Hepatocyte (in vitro differentiated cells): ENCODE results near the gene DDX11. TPM values are rescaled to one million over a fixed set of nuclear protein-coding genes. Genes with fewer than 3 reads are reported as not detected.

Experiments used
- DNase-seq: peaks from one replicate; pipeline ENCODE4 v3.0.0-alpha.2; 2016; ENCODE audit warnings: low spot score
- H2AFZ ChIP-seq: fragments of 200-600 bp; sonication (generic); 2 replicates; pipeline ENCODE4 v1.6.0; 2016; ENCODE audit warnings: antibody characterized with exemption, mild to moderate bottlenecking
- H3K27ac ChIP-seq: fragments of 200-600 bp; sonication (generic); 2 replicates; pipeline ENCODE4 v1.5.1; 2016; ENCODE audit warnings: mild to moderate bottlenecking
- H3K27me3 ChIP-seq: fragments of 200-600 bp; sonication (generic); 2 replicates; pipeline ENCODE4 v1.6.1; 2016
- H3K36me3 ChIP-seq: fragments of 200-600 bp; sonication (generic); replicated peaks from 2 replicates; pipeline ENCODE4 v1.5.1; 2016; ENCODE audit warnings: low read depth; ENCODE audit not compliant: insufficient read depth
- H3K4me1 ChIP-seq: fragments of 200-600 bp; sonication (generic); 2 replicates; pipeline ENCODE4 v1.5.1; 2016; ENCODE audit warnings: mild to moderate bottlenecking, moderate library complexity; ENCODE audit not compliant: insufficient read depth
- H3K4me2 ChIP-seq: fragments of 200-600 bp; sonication (generic); 2 replicates; pipeline ENCODE4 v1.6.0; 2016
- H3K4me3 ChIP-seq: fragments of 200-600 bp; sonication (generic); 2 replicates; pipeline ENCODE4 v1.5.1; 2016; ENCODE audit warnings: mild to moderate bottlenecking
- H3K79me2 ChIP-seq: fragments of 200-600 bp; sonication (generic); 2 replicates; pipeline ENCODE4 v1.6.0; 2017; ENCODE audit warnings: mild to moderate bottlenecking
- H3K9me2 ChIP-seq: fragments of 200-600 bp; sonication (generic); replicated peaks from 2 replicates; pipeline ENCODE4 v1.6.0; 2017; ENCODE audit warnings: mild to moderate bottlenecking; ENCODE audit not compliant: insufficient read depth
- H3K9me3 ChIP-seq: fragments of 200-600 bp; sonication (generic); 2 replicates; pipeline ENCODE4 v1.5.1; 2016; ENCODE audit warnings: low read depth, mild to moderate bottlenecking
- H4K20me1 ChIP-seq: fragments of 200-600 bp; sonication (generic); 2 replicates; pipeline ENCODE4 v1.6.0; 2016; ENCODE audit warnings: mild to moderate bottlenecking; ENCODE audit not compliant: insufficient read depth, poor library complexity, severe bottlenecking
- EZH2 ChIP-seq: fragments of 200-600 bp; sonication (generic); IDR thresholded peaks from 2 replicates; pipeline ENCODE4 v1.6.1; 2016; ENCODE audit warnings: antibody characterized with exemption, mild to moderate bottlenecking, borderline replicate concordance
- EZH2phosphoT487 ChIP-seq: fragments of 200-600 bp; sonication (generic); IDR thresholded peaks from one replicate; pipeline ENCODE4 v1.6.1; 2018; ENCODE audit warnings: antibody characterized with exemption, mild to moderate bottlenecking, low read depth, moderate library complexity; ENCODE audit not compliant: unreplicated experiment, severe bottlenecking
- WGBS: methylation state at CpG from one replicate; pipeline ENCODE4 v1.1.6; 2016; ENCODE audit warnings: low lambda C conversion rate; ENCODE audit errors: missing lambda C conversion rate; 5-methylcytosine and 5-hydroxymethylcytosine counted together
- polyA plus RNA-seq: library from polyadenylated mRNA; unstranded; fragments of >200 nt; fragmentation: Nextera tagmentation; extraction: Ambion mirVana; gene quantifications from 2 replicates; pipeline ENCODE4 v1.2.1, GENCODE V29; 2016
- total RNA-seq: library from RNA; depleted of rRNA; stranded (reverse); fragments of >200 nt; gene quantifications from 2 replicates; pipeline ENCODE4 v1.2.3, GENCODE V29; 2014
- TF ChIP-seq, protein P1 (sequence below): fragments of 200-600 bp; sonication (generic); IDR thresholded peaks from 2 replicates; pipeline ENCODE4 v1.5.1; 2016; ENCODE audit warnings: antibody characterized with exemption, mild to moderate bottlenecking; ENCODE audit not compliant: poor library complexity

DDX11 gene
- total and polyA plus RNA-seq, 2 experiments from 2014 or later = 24.8 to 29.7 TPM

DNA sequence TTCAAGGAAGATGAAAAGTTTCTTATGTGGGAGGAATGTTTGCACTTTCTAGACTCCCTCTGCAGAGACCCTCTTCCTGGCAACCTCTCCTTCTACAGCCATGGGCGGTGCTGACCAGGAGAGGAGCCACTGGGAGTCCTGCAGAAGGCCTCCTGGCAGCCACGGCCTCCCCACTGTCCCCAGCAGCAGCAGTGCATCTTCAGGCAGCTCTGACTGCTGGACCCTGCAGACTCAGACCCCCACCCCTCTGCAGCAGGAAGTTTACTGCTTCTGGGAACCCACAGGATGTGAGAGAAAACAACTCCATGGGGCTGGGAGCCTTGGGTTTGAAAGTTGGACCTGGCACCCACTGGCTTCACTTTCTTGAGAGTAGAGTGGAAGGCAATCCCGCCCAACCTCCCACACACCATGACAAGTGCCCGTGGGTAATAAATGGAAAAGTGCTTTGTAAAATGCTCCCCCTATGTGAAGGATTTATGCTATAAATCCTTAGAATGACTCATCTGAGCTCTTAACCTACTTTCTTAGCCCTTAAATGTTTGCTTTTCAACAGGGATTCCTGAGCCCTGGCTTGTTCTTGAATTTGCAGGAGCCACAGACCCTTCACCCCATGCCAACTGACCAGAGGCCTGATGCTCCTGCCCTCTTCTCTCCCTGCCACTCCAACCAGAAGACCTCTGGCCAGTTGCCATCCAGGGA lies 37.5 kb upstream of the DDX11 start:
- Histone ChIP-seq H2AFZ (no peak overlapping the region), H3K36me3 (no peaks in the 10 kb centered on the region), H3K79me2 (no peaks in the 10 kb centered on the region), H3K9me2 (no peaks in the 10 kb centered on the region), H3K27me3 (no peaks in the 10 kb centered on the region), H3K4me1 (peaks cover 3% of the 10 kb centered on the region), H3K4me2 (no peak overlapping the region), H3K4me3 (no peak overlapping the region), H3K9me3 (no peaks in the 10 kb centered on the region), H4K20me1 (no peaks in the 10 kb centered on the region), H3K27ac (no peak overlapping the region)
- TF ChIP-seq, protein P1, sequence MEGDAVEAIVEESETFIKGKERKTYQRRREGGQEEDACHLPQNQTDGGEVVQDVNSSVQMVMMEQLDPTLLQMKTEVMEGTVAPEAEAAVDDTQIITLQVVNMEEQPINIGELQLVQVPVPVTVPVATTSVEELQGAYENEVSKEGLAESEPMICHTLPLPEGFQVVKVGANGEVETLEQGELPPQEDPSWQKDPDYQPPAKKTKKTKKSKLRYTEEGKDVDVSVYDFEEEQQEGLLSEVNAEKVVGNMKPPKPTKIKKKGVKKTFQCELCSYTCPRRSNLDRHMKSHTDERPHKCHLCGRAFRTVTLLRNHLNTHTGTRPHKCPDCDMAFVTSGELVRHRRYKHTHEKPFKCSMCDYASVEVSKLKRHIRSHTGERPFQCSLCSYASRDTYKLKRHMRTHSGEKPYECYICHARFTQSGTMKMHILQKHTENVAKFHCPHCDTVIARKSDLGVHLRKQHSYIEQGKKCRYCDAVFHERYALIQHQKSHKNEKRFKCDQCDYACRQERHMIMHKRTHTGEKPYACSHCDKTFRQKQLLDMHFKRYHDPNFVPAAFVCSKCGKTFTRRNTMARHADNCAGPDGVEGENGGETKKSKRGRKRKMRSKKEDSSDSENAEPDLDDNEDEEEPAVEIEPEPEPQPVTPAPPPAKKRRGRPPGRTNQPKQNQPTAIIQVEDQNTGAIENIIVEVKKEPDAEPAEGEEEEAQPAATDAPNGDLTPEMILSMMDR = no peak
- no peak for TF ChIP-seq EZH2phosphoT487
- TF ChIP-seq EZH2 = no peak
- WGBS = 63% methylated on average over 4 of the region's 4 CpGs
- DNase-seq = no peak

DNA sequence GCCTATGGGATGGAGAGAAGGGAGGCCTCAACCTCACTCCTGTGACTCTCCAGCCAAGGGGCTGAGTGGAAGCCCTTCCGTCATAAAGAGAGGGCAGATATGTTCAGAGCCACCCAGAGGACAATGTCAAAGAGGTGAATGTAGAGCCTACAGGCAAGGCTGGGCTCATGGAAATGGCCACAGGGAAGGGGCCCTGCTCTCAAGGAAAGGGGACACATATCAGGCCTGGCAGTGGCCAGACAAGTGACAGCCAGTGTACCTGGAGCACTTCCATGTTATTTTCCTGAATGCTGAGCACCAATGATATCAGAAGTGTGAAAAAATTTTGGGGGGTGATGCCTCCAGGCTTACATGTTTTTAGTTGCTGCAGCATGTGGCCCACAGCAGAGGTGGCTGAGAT lies 36.6 kb upstream of the DDX11 start:
- Histone ChIP-seq H3K9me3 (no peaks in the 10 kb centered on the region), H4K20me1 (no peaks in the 10 kb centered on the region), H3K4me3 (no peak overlapping the region), H3K79me2 (no peaks in the 10 kb centered on the region), H3K27ac (no peak overlapping the region), H3K4me1 (peaks cover 3% of the 10 kb centered on the region), H3K4me2 (no peak overlapping the region), H2AFZ (no peak overlapping the region), H3K36me3 (no peaks in the 10 kb centered on the region), H3K27me3 (no peaks in the 10 kb centered on the region), H3K9me2 (no peaks in the 10 kb centered on the region)
- TF ChIP-seq EZH2phosphoT487 (no peak), EZH2 (no peak)
- TF ChIP-seq, protein P1 = no peak
- 94% methylated on average over 1 of the region's 1 CpG for WGBS
- DNase-seq = no peak

DNA sequence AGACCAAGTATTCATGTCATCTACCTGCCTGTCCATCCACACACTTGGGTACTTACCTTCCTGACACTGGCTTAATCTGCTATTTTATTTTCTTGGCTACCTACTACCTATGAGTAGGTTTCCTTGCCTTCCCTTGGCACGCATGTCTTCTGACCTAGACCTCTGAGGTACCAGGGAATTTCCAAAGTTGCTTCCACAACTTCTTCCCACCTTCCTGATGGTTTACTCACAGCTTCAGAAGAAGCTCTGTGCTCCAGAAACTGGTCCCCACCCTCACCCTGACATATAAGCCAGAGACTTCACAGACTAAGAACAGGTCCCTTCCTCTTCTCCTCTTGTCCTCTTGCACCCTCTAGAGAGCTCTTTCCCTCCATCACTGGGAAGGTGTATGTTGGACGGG lies 35.7 kb upstream of the DDX11 start:
- Histone ChIP-seq H3K4me3 (no peak overlapping the region), H3K4me2 (no peak overlapping the region), H3K79me2 (no peaks in the 10 kb centered on the region), H4K20me1 (no peaks in the 10 kb centered on the region), H3K9me3 (no peaks in the 10 kb centered on the region), H3K4me1 (peaks cover 3% of the 10 kb centered on the region), H3K27ac (no peak overlapping the region), H2AFZ (no peak overlapping the region), H3K36me3 (no peaks in the 10 kb centered on the region), H3K27me3 (no peaks in the 10 kb centered on the region), H3K9me2 (no peaks in the 10 kb centered on the region)
- DNase-seq = no peak
- WGBS = 88% methylated on average over 2 of the region's 2 CpGs
- no peak for TF ChIP-seq EZH2phosphoT487
- TF ChIP-seq, protein P1 = no peak
- TF ChIP-seq EZH2 = no peak
